Measurements from ENCODE around the gene RNF157. TPM values are rescaled to one million over a fixed set of nuclear protein-coding genes. Genes with fewer than 3 reads are reported as not detected.
A peak's percentile ranks its signal among the peaks of the same experiment; 100 is the strongest.

RNF157 gene
- total and polyA plus RNA-seq, 2 of the 13 experiments (the other 11 are each of a cell fraction or from before 2014, with no cell fraction given), result 0.44 to 1.5 TPM

DNA sequence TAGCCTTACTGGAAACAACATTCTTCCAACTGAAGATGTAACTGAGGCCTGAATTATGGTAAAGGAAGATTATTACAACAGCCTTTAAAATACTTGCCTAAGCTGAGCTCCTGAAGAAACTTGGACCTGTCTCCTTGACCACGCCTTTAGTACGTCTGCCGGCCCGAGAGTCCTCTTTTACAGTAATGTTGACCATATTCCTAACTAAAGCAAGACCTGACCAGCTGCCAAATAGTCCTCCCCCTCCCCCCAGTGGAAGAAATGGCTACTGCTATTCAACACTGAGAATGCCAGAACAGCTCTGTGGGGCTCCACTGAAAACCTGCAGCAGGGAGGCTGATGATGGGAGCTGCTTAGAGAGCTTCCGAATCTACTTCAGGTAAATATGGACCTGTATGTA is 86.7 kb downstream of the RNF157 start (continued):
- TF ChIP-seq, protein P1, sequence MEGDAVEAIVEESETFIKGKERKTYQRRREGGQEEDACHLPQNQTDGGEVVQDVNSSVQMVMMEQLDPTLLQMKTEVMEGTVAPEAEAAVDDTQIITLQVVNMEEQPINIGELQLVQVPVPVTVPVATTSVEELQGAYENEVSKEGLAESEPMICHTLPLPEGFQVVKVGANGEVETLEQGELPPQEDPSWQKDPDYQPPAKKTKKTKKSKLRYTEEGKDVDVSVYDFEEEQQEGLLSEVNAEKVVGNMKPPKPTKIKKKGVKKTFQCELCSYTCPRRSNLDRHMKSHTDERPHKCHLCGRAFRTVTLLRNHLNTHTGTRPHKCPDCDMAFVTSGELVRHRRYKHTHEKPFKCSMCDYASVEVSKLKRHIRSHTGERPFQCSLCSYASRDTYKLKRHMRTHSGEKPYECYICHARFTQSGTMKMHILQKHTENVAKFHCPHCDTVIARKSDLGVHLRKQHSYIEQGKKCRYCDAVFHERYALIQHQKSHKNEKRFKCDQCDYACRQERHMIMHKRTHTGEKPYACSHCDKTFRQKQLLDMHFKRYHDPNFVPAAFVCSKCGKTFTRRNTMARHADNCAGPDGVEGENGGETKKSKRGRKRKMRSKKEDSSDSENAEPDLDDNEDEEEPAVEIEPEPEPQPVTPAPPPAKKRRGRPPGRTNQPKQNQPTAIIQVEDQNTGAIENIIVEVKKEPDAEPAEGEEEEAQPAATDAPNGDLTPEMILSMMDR (CRISPR knock-in tag; IDR thresholded peaks at IDR 0.05), result peak; percentile 66
- TF ChIP-seq, protein P2, sequence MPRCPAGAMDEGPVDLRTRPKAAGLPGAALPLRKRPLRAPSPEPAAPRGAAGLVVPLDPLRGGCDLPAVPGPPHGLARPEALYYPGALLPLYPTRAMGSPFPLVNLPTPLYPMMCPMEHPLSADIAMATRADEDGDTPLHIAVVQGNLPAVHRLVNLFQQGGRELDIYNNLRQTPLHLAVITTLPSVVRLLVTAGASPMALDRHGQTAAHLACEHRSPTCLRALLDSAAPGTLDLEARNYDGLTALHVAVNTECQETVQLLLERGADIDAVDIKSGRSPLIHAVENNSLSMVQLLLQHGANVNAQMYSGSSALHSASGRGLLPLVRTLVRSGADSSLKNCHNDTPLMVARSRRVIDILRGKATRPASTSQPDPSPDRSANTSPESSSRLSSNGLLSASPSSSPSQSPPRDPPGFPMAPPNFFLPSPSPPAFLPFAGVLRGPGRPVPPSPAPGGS (CRISPR knock-in tag; IDR thresholded peaks at IDR 0.05), result 0 out of 2 replicates have a peak, but pooled peaks have one; percentile 17
- TF ChIP-seq, protein P3, sequence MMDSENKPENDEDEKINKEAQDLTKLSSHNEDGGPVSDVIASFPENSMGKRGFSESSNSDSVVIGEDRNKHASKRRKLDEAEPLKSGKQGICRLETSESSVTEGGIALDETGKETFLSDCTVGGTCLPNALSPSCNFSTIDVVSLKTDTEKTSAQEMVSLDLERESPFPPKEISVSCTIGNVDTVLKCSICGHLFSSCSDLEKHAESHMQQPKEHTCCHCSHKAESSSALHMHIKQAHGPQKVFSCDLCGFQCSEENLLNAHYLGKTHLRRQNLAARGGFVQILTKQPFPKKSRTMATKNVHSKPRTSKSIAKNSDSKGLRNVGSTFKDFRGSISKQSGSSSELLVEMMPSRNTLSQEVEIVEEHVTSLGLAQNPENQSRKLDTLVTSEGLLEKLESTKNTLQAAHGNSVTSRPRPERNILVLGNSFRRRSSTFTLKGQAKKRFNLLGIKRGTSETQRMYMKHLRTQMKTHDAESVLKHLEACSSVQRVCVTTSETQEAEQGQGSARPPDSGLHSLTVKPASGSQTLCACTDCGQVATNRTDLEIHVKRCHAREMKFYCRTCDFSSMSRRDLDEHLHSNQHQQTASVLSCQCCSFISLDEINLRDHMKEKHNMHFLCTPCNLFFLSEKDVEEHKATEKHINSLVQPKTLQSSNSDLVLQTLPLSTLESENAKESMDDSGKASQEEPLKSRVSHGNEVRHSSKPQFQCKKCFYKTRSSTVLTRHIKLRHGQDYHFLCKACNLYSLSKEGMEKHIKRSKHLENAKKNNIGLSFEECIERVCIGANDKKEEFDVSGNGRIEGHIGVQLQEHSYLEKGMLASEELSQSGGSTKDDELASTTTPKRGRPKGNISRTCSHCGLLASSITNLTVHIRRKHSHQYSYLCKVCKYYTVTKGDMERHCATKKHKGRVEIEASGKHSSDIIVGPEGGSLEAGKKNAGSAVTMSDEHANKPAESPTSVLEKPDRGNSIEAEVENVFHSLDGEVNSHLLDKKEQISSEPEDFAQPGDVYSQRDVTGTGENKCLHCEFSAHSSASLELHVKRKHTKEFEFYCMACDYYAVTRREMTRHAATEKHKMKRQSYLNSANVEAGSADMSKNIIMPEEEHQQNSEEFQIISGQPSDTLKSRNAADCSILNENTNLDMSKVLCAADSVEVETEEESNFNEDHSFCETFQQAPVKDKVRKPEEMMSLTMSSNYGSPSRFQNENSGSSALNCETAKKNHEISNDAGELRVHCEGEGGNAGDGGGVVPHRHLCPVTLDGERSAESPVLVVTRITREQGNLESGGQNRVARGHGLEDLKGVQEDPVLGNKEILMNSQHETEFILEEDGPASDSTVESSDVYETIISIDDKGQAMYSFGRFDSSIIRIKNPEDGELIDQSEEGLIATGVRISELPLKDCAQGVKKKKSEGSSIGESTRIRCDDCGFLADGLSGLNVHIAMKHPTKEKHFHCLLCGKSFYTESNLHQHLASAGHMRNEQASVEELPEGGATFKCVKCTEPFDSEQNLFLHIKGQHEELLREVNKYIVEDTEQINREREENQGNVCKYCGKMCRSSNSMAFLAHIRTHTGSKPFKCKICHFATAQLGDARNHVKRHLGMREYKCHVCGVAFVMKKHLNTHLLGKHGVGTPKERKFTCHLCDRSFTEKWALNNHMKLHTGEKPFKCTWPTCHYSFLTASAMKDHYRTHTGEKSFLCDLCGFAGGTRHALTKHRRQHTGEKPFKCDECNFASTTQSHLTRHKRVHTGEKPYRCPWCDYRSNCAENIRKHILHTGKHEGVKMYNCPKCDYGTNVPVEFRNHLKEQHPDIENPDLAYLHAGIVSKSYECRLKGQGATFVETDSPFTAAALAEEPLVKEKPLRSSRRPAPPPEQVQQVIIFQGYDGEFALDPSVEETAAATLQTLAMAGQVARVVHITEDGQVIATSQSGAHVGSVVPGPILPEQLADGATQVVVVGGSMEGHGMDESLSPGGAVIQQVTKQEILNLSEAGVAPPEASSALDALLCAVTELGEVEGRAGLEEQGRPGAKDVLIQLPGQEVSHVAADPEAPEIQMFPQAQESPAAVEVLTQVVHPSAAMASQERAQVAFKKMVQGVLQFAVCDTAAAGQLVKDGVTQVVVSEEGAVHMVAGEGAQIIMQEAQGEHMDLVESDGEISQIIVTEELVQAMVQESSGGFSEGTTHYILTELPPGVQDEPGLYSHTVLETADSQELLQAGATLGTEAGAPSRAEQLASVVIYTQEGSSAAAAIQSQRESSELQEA (CRISPR knock-in tag; IDR thresholded peaks at IDR 0.05; ENCODE audit: not compliant biosample characterization), result no peak
- peak; percentile 32; the same call in 1 of the 2 replicates for TF ChIP-seq ZSCAN25 (CRISPR knock-in tag; IDR thresholded peaks at IDR 0.05)
- peak; percentile 76 for TF ChIP-seq STAG1 (CRISPR knock-in tag; IDR thresholded peaks at IDR 0.05)
